ENCODE measurements around the gene CDAN1.

CDAN1 gene

GRCh38 chr15:42716125-42716524, 20.8 kb downstream of the CDAN1 start:
- no peak for DNase-seq (ENCODE audit: extremely low read depth, insufficient read length)
- no peak overlapping the region for H3K4me3 ChIP-seq (replicated peaks; ENCODE audit: low read depth, low read length)
- H3K27me3 ChIP-seq (replicated peaks; ENCODE audit: control insufficient read depth, insufficient read depth, low read length) = no peaks in the 10 kb centered on the region
- H3K36me3 ChIP-seq (ENCODE audit: control insufficient read depth, insufficient read depth, low read length) = peaks cover 6% of the 10 kb centered on the region
- TF ChIP-seq, protein P1, sequence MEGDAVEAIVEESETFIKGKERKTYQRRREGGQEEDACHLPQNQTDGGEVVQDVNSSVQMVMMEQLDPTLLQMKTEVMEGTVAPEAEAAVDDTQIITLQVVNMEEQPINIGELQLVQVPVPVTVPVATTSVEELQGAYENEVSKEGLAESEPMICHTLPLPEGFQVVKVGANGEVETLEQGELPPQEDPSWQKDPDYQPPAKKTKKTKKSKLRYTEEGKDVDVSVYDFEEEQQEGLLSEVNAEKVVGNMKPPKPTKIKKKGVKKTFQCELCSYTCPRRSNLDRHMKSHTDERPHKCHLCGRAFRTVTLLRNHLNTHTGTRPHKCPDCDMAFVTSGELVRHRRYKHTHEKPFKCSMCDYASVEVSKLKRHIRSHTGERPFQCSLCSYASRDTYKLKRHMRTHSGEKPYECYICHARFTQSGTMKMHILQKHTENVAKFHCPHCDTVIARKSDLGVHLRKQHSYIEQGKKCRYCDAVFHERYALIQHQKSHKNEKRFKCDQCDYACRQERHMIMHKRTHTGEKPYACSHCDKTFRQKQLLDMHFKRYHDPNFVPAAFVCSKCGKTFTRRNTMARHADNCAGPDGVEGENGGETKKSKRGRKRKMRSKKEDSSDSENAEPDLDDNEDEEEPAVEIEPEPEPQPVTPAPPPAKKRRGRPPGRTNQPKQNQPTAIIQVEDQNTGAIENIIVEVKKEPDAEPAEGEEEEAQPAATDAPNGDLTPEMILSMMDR (IDR thresholded peaks at IDR 0.05; ENCODE audit: insufficient read depth, low read length, poor library complexity, severe bottlenecking) = no peak

DNA sequence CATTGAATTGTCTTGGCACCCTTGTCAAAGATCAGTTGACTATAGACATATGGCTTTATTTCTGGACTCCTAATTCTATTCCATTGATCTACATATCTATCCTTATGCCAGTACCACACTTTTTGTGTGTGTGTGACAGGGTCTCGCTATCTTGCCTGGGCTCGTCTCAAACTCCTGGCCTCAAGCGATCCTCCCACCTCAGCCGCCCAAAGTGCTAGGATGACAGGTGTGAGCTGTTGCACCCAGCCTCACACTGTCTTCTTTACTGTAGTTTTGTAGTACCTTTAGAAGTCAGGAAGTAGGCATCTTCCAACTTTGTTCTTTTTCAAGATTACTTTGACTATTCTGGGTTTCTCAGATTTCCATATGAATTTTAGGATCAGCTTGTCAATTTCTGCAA, 24.3 kb downstream of the CDAN1 start:
- TF ChIP-seq, protein P1 (IDR thresholded peaks at IDR 0.05; ENCODE audit: insufficient read depth, low read length, poor library complexity, severe bottlenecking) = no peak
- no peak for DNase-seq (ENCODE audit: extremely low read depth, insufficient read length)
- no peaks in the 10 kb centered on the region; the same call in 1 of the 2 replicates for H3K36me3 ChIP-seq (ENCODE audit: control insufficient read depth, insufficient read depth, low read length)

GRCh38 chr15:42711746-42712145, 25.2 kb downstream of the CDAN1 start:
- Histone ChIP-seq H3K4me3 (replicated peaks; ENCODE audit: low read depth, low read length) (no peak overlapping the region), H3K36me3 (ENCODE audit: control insufficient read depth, insufficient read depth, low read length) (no peaks in the 10 kb centered on the region; the same call in 1 of the 2 replicates), H3K27me3 (replicated peaks; ENCODE audit: control insufficient read depth, insufficient read depth, low read length) (no peaks in the 10 kb centered on the region)
- no peak for DNase-seq (ENCODE audit: extremely low read depth, insufficient read length)
- TF ChIP-seq, protein P1 (IDR thresholded peaks at IDR 0.05; ENCODE audit: insufficient read depth, low read length, poor library complexity, severe bottlenecking) = no peak

More for the DNA sequence above, 24.3 kb downstream of the CDAN1 start:
- Histone ChIP-seq H3K4me3 (replicated peaks; ENCODE audit: low read depth, low read length) (no peak overlapping the region), H3K27me3 (replicated peaks; ENCODE audit: control insufficient read depth, insufficient read depth, low read length) (no peaks in the 10 kb centered on the region)

- DNase-seq (ENCODE audit: extremely low read depth, insufficient read length) = no peak
- no peaks in the 10 kb centered on the region for H3K27me3 ChIP-seq (replicated peaks; ENCODE audit: control insufficient read depth, insufficient read depth, low read length)
- no peaks in the 10 kb centered on the region; the same call in 1 of the 2 replicates for H3K36me3 ChIP-seq (ENCODE audit: control insufficient read depth, insufficient read depth, low read length)
- H3K4me3 ChIP-seq (replicated peaks; ENCODE audit: low read depth, low read length) = no peak overlapping the region
- TF ChIP-seq, protein P1 (IDR thresholded peaks at IDR 0.05; ENCODE audit: insufficient read depth, low read length, poor library complexity, severe bottlenecking) = no peak
These were observed 26.3 kb downstream of the CDAN1 start for GRCh38 chr15:42710662-42711061.

DNA sequence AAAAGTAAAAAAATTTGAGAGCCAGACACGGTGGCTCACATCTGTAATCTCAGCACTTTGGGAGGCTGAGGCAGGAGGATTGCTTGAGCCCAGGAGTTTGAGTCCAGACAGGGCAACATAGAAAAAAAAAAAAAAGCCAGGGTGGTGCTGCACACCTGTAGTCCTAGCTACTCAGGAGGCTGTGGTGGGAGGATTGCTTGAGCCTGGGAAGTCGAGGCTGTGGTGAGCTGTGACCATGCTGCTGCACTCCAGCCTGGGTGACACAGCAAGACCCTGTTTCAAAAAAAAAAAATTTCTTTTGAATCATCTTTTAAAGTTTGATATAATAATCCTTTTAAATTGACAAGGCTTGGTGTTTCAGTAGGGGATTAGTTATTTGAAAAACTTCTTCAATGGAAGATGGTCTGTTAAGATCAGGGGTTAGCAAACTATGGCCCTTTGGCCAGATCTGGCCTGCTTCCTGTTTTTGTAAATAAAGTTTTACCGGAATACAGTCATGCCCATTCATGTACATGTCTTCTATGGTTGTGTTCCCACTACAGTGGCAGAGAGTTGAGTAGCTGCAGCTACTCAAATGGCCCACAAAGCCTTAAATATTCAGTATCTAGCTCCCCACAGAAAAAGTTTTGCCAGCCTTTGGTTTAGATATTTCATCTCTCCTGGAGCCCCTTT, 28.9 kb downstream of the CDAN1 start:
- DNase-seq (ENCODE audit: extremely low read depth, insufficient read length) = no peak
- TF ChIP-seq, protein P1 (IDR thresholded peaks at IDR 0.05; ENCODE audit: insufficient read depth, low read length, poor library complexity, severe bottlenecking) = no peak
- H3K27me3 ChIP-seq (replicated peaks; ENCODE audit: control insufficient read depth, insufficient read depth, low read length) = no peaks in the 10 kb centered on the region

More for the DNA sequence above, 28.9 kb downstream of the CDAN1 start:
- no peaks in the 10 kb centered on the region; the same call in 1 of the 2 replicates for H3K36me3 ChIP-seq (ENCODE audit: control insufficient read depth, insufficient read depth, low read length)
- H3K4me3 ChIP-seq (replicated peaks; ENCODE audit: low read depth, low read length) = no peak overlapping the region

All from GM06990 (cell line).